Activated naive CD4-positive, alpha-beta T cell treated with anti-CD3 and anti-CD28 coated beads for 36 hours (primary cell): ENCODE results near the gene HOMER2. TPM values are rescaled to one million over a fixed set of nuclear protein-coding genes. Genes with fewer than 3 reads are reported as not detected.

Experiments used
- CTCF ChIA-PET: fragments of 350-600 bp; sonication (Branson Sonifier 250); formaldehyde crosslinking; loops from one replicate; lab custom pipeline; 2021; ENCODE audit warnings: antibody characterized with exemption; lab: Charles Lee
- DNase-seq: peaks from one replicate; pipeline ENCODE4 v3.0.0-alpha.2; 2020
- H3K27ac Mint-ChIP-seq: one replicate; pipeline ENCODE4 v1.8.0; 2021; ENCODE audit warnings: mild to moderate bottlenecking, mixed read lengths
- H3K27me3 Mint-ChIP-seq: one replicate; pipeline ENCODE4 v1.8.0; 2021; ENCODE audit warnings: low read depth, mixed read lengths
- H3K36me3 Mint-ChIP-seq: one replicate; pipeline ENCODE4 v1.8.0; 2021; ENCODE audit warnings: low read depth, mixed read lengths
- H3K4me1 Mint-ChIP-seq: one replicate; pipeline ENCODE4 v1.8.0; 2021; ENCODE audit warnings: low read depth, mixed read lengths
- H3K4me3 Mint-ChIP-seq: one replicate; pipeline ENCODE4 v1.8.0; 2021; ENCODE audit warnings: mild to moderate bottlenecking, moderate library complexity, mixed read lengths
- H3K9me3 Mint-ChIP-seq: one replicate; pipeline ENCODE4 v1.8.0; 2021; ENCODE audit warnings: mixed read lengths
- intact Hi-C: fragments of 100-400 bp; cut with micrococcal nuclease; formaldehyde crosslinking; loops from one replicate; pipeline ENCODE4 v1.15.1; 2023
- total RNA-seq, 2 experiments: library from RNA; stranded (reverse); gene quantifications; one replicate each; pipeline ENCODE4 v1.2.3, GENCODE V29; 2021

Gene HOMER2
- total RNA-seq, 2 experiments from 2014 or later = 2.3 to 2.8 TPM

- CTCF ChIA-PET = no interaction called here
- Mint-ChIP-seq H3K4me1 (no peaks in the 10 kb centered on the region), H3K9me3 (no peaks in the 10 kb centered on the region), H3K27ac (no peak overlapping the region), H3K4me3 (no peak overlapping the region), H3K36me3 (peaks cover 5% of the 10 kb centered on the region), H3K27me3 (no peaks in the 10 kb centered on the region)
- DNase-seq = no peak
- intact Hi-C loops = loop anchor here (10.0 kb wide), 1 partner anchor 335 kb away; the partner anchor contains the start of gene CPEB1
Observed at GRCh38 chr15:82979726-82980125, 27.2 kb upstream of the HOMER2 start.

GRCh38 chr15:82978438-82978837 lies 25.9 kb upstream of the HOMER2 start:
- intact Hi-C loops = no loop called here
- no peak overlapping the region for H3K4me3 Mint-ChIP-seq
- H3K9me3 Mint-ChIP-seq = no peaks in the 10 kb centered on the region

GRCh38 chr15:82977076-82977475 lies 24.6 kb upstream of the HOMER2 start:
- Mint-ChIP-seq H3K27me3 (no peaks in the 10 kb centered on the region), H3K9me3 (no peaks in the 10 kb centered on the region), H3K4me1 (no peaks in the 10 kb centered on the region), H3K4me3 (no peak overlapping the region), H3K36me3 (peaks cover 5% of the 10 kb centered on the region), H3K27ac (no peak overlapping the region)
- CTCF ChIA-PET = no interaction called here
- DNase-seq = no peak
- intact Hi-C loops = no loop called here

More at GRCh38 chr15:82978438-82978837, 25.9 kb upstream of the HOMER2 start:
- DNase-seq = no peak
- CTCF ChIA-PET = interaction anchor here (0.7 kb wide), 1 partner anchor 128 kb away, joined by 3 read pairs; no protein-coding TSS in a partner anchor
- Mint-ChIP-seq H3K4me1 (no peaks in the 10 kb centered on the region), H3K36me3 (peaks cover 5% of the 10 kb centered on the region), H3K27ac (no peak overlapping the region), H3K27me3 (no peaks in the 10 kb centered on the region)

- H3K27ac Mint-ChIP-seq = no peak overlapping the region
- intact Hi-C loops = no loop called here
- H3K4me1 Mint-ChIP-seq = no peaks in the 10 kb centered on the region
- no peaks in the 10 kb centered on the region for H3K9me3 Mint-ChIP-seq
- H3K4me3 Mint-ChIP-seq = no peak overlapping the region
- CTCF ChIA-PET = no interaction called here
- H3K27me3 Mint-ChIP-seq = no peaks in the 10 kb centered on the region
- no peak for DNase-seq
- H3K36me3 Mint-ChIP-seq = no peaks in the 10 kb centered on the region
Observed at GRCh38 chr15:82972990-82973389, 20.5 kb upstream of the HOMER2 start.

- no peak overlapping the region for H3K27ac Mint-ChIP-seq
- DNase-seq = no peak
- H3K9me3 Mint-ChIP-seq = no peaks in the 10 kb centered on the region
- no peaks in the 10 kb centered on the region for H3K36me3 Mint-ChIP-seq
- H3K4me1 Mint-ChIP-seq = no peaks in the 10 kb centered on the region
- no peaks in the 10 kb centered on the region for H3K27me3 Mint-ChIP-seq
- CTCF ChIA-PET = no interaction called here
- no peak overlapping the region for H3K4me3 Mint-ChIP-seq
- intact Hi-C loops = no loop called here
Observed at GRCh38 chr15:82971218-82971984, 18.9 kb upstream of the HOMER2 start.

GRCh38 chr15:82970696-82971095 lies 18.2 kb upstream of the HOMER2 start:
- H3K9me3 Mint-ChIP-seq = no peaks in the 10 kb centered on the region
- no peak overlapping the region for H3K4me3 Mint-ChIP-seq
- intact Hi-C loops = no loop called here
- H3K36me3 Mint-ChIP-seq = no peaks in the 10 kb centered on the region
- DNase-seq = no peak
- H3K27ac Mint-ChIP-seq = no peak overlapping the region
- no peaks in the 10 kb centered on the region for H3K27me3 Mint-ChIP-seq
- CTCF ChIA-PET = no interaction called here
- peaks cover 2% of the 10 kb centered on the region for H3K4me1 Mint-ChIP-seq

GRCh38 chr15:82970078-82970686 lies 17.7 kb upstream of the HOMER2 start:
- Mint-ChIP-seq H3K36me3 (no peaks in the 10 kb centered on the region), H3K4me1 (peaks cover 2% of the 10 kb centered on the region), H3K9me3 (no peaks in the 10 kb centered on the region), H3K4me3 (no peak overlapping the region), H3K27me3 (no peaks in the 10 kb centered on the region), H3K27ac (no peak overlapping the region)
- intact Hi-C loops = no loop called here
- DNase-seq = no peak
- CTCF ChIA-PET = no interaction called here

- DNase-seq = no peak
- Mint-ChIP-seq H3K4me3 (no peak overlapping the region), H3K36me3 (no peaks in the 10 kb centered on the region), H3K27ac (no peak overlapping the region), H3K27me3 (no peaks in the 10 kb centered on the region), H3K4me1 (peaks cover 2% of the 10 kb centered on the region), H3K9me3 (no peaks in the 10 kb centered on the region)
- CTCF ChIA-PET = interaction anchor here (0.6 kb wide), 1 partner anchor 214 kb away, joined by 3 read pairs; no protein-coding TSS in a partner anchor
- intact Hi-C loops = no loop called here
Observed at GRCh38 chr15:82969353-82969752, 16.8 kb upstream of the HOMER2 start.

GRCh38 chr15:82968066-82968465 lies 15.5 kb upstream of the HOMER2 start:
- no peak overlapping the region for H3K4me3 Mint-ChIP-seq
- CTCF ChIA-PET = no interaction called here
- no peaks in the 10 kb centered on the region for H3K36me3 Mint-ChIP-seq
- no peak for DNase-seq
- intact Hi-C loops = no loop called here
- peaks cover 2% of the 10 kb centered on the region for H3K4me1 Mint-ChIP-seq
- no peaks in the 10 kb centered on the region for H3K27me3 Mint-ChIP-seq
- no peak overlapping the region for H3K27ac Mint-ChIP-seq
- no peaks in the 10 kb centered on the region for H3K9me3 Mint-ChIP-seq

- Mint-ChIP-seq H3K27me3 (no peaks in the 10 kb centered on the region), H3K4me1 (peaks cover 2% of the 10 kb centered on the region), H3K4me3 (no peak overlapping the region), H3K36me3 (no peaks in the 10 kb centered on the region), H3K9me3 (no peaks in the 10 kb centered on the region), H3K27ac (no peak overlapping the region)
- intact Hi-C loops = no loop called here
- peak; percentile 17 for DNase-seq
- CTCF ChIA-PET = no interaction called here
Observed at GRCh38 chr15:82966671-82967071, 14.2 kb upstream of the HOMER2 start.

GRCh38 chr15:82964890-82965289 lies 12.4 kb upstream of the HOMER2 start:
- Mint-ChIP-seq H3K4me3 (no peak overlapping the region), H3K36me3 (no peaks in the 10 kb centered on the region), H3K27ac (no peak overlapping the region), H3K4me1 (peaks cover 2% of the 10 kb centered on the region), H3K9me3 (no peaks in the 10 kb centered on the region), H3K27me3 (no peaks in the 10 kb centered on the region)
- intact Hi-C loops = no loop called here
- DNase-seq = no peak
- CTCF ChIA-PET = no interaction called here

- no peaks in the 10 kb centered on the region for H3K36me3 Mint-ChIP-seq
- CTCF ChIA-PET = interaction anchor here (0.6 to 1.0 kb wide), 2 partner anchors 23 to 703 kb away, joined by 3 read pairs; no protein-coding TSS in a partner anchor
- DNase-seq = no peak
- intact Hi-C loops = no loop called here
- H3K27me3 Mint-ChIP-seq = no peaks in the 10 kb centered on the region
- H3K4me1 Mint-ChIP-seq = peaks cover 2% of the 10 kb centered on the region
- no peaks in the 10 kb centered on the region for H3K9me3 Mint-ChIP-seq
- H3K4me3 Mint-ChIP-seq = no peak overlapping the region
- H3K27ac Mint-ChIP-seq = no peak overlapping the region
Observed at GRCh38 chr15:82963471-82964341, 11.2 kb upstream of the HOMER2 start.
